Activated naive CD4-positive, alpha-beta T cell (primary cell): ENCODE data around the gene METAP1.
"Not testable (repeated sequence)": the region's sequence is repeated elsewhere in the genome, so short reads cannot be mapped to it uniquely, and the experiment has no call there.

Experiments
- DNase-seq, 4 experiments: peaks; one replicate each; lab custom pipeline; 2025; lab: John Stamatoyannopoulos, UW

METAP1 gene

GRCh38 chr4:99099814-99100213 is 104.3 kb downstream of the METAP1 start:
- not testable (repeated sequence) for DNase-seq

GRCh38 chr4:99100876-99101275 is 105.4 kb downstream of the METAP1 start:
- DNase-seq: no peak

GRCh38 chr4:99102634-99103033 is 107.1 kb downstream of the METAP1 start:
- DNase-seq: no peak

GRCh38 chr4:99103166-99103565 is 107.6 kb downstream of the METAP1 start:
- DNase-seq: no peak

GRCh38 chr4:99104153-99104552 is 108.6 kb downstream of the METAP1 start:
- no peak for DNase-seq

- not testable (repeated sequence) for DNase-seq
Observed at GRCh38 chr4:99109286-99109685, 113.8 kb downstream of the METAP1 start.
